ENCODE measurements around the gene SECISBP2.

DNA sequence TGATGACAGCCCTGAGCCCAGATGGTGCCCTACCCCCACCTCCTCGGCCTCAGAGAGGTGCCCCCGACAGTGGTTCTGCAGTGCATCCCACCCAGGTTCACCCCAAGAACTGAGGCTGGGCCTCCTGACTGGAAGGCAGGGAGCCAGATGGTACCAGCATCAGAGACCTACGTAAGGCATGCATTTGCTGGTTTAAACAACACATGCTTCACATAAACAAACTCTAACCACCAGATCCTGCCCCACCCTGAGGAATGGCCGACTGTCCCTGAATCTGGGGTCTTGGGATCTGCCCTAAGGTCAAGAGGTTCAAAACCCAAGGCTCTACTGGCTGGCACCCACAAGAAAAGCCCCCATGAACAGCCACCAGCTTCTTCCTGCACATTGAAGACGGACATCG, 73.3 kb downstream of the SECISBP2 start:
- TF ChIP-seq, protein P1, sequence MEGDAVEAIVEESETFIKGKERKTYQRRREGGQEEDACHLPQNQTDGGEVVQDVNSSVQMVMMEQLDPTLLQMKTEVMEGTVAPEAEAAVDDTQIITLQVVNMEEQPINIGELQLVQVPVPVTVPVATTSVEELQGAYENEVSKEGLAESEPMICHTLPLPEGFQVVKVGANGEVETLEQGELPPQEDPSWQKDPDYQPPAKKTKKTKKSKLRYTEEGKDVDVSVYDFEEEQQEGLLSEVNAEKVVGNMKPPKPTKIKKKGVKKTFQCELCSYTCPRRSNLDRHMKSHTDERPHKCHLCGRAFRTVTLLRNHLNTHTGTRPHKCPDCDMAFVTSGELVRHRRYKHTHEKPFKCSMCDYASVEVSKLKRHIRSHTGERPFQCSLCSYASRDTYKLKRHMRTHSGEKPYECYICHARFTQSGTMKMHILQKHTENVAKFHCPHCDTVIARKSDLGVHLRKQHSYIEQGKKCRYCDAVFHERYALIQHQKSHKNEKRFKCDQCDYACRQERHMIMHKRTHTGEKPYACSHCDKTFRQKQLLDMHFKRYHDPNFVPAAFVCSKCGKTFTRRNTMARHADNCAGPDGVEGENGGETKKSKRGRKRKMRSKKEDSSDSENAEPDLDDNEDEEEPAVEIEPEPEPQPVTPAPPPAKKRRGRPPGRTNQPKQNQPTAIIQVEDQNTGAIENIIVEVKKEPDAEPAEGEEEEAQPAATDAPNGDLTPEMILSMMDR (IDR thresholded peaks at IDR 0.05) = no peak
- TF ChIP-seq POLR2A (IDR thresholded peaks at IDR 0.05) = no peak

Measured in Peyer's patch (tissue), 4 donors.